Body of pancreas (tissue), 4 donors: ENCODE results near the gene GOLT1A. TPM values are rescaled to one million over a fixed set of nuclear protein-coding genes. Genes with fewer than 3 reads are reported as not detected.

Source experiments
- ATAC-seq: fragments of 150-250 bp; one replicate; pipeline ENCODE4 v1.9.1; 2016
- DNase-seq, 4 donors: peaks; one replicate each; pipeline ENCODE4 v3.0.0-alpha.2; 2019
- H3K27ac ChIP-seq, 4 donors: fragments of 200-600 bp; sonication (generic); 1 replicate in 3 of 4; 2 replicates in 1 of 4; pipeline versions ENCODE4 v1.5.1 to v1.6.1; 2016 to 2019; ENCODE audit warnings: mild to moderate bottlenecking in 1 of 4, mixed read lengths in 1 of 4, moderate library complexity in 1 of 4
- H3K27me3 ChIP-seq, 2 donors: fragments of 200-600 bp; sonication (generic); one replicate each; pipeline ENCODE4 v1.6.0; 2016; ENCODE audit warnings: mild to moderate bottlenecking in 1 of 2
- H3K36me3 ChIP-seq, 2 donors: fragments of 200-600 bp; sonication (generic); replicated peaks in 1 of 2; 2 replicates each; pipeline ENCODE4 v1.5.1; 2016; ENCODE audit warnings: low read depth in 2 of 2; ENCODE audit not compliant: insufficient read depth in 1 of 2
- H3K4me1 ChIP-seq: fragments of 200-600 bp; sonication (generic); one replicate; pipeline ENCODE4 v1.6.0; 2016
- H3K4me3 ChIP-seq, 2 donors: fragments of 200-600 bp; sonication (generic); 1 replicate in 1 of 2; 2 replicates in 1 of 2; pipeline ENCODE4 v1.5.1; 2016 to 2019
- H3K9me3 ChIP-seq, 3 donors: fragments of 200-600 bp; sonication (generic); 1 replicate in 2 of 3; 2 replicates in 1 of 3; pipeline ENCODE4 v1.5.1; 2016
- CTCF ChIP-seq, 7 experiments: fragments of 450-650 bp in 4 of 7; fragments of 200-600 bp in 3 of 7; sonication (generic) in 3 of 7; IDR thresholded peaks; one replicate each; pipeline ENCODE4 v1.5.1; 2016 to 2019; ENCODE audit warnings: antibody characterized with exemption in 7 of 7
- POLR2A ChIP-seq, 3 donors: fragments of 450-650 bp; IDR thresholded peaks; one replicate each; pipeline ENCODE4 v1.6.1; 2016; ENCODE audit warnings: antibody characterized with exemption in 3 of 3, mild to moderate bottlenecking in 2 of 3
- WGBS, 2 donors: methylation state at CpG; one replicate each; pipeline ENCODE4 v1.1.5; 2017; 5-methylcytosine and 5-hydroxymethylcytosine counted together
- intact Hi-C: fragments of 100-400 bp; cut with DNase I; formaldehyde crosslinking; loops from one replicate; pipeline ENCODE4 v1.15.1; 2023
- total RNA-seq, 2 donors: library from RNA; depleted of rRNA; stranded (reverse); fragments of >200 nt; gene quantifications; one replicate each; pipeline ENCODE4 v1.1.0, GENCODE V29; 2016

GOLT1A gene
- total RNA-seq, 2 donors from 2014 or later: 6.5 TPM; not detected in 1

DNA sequence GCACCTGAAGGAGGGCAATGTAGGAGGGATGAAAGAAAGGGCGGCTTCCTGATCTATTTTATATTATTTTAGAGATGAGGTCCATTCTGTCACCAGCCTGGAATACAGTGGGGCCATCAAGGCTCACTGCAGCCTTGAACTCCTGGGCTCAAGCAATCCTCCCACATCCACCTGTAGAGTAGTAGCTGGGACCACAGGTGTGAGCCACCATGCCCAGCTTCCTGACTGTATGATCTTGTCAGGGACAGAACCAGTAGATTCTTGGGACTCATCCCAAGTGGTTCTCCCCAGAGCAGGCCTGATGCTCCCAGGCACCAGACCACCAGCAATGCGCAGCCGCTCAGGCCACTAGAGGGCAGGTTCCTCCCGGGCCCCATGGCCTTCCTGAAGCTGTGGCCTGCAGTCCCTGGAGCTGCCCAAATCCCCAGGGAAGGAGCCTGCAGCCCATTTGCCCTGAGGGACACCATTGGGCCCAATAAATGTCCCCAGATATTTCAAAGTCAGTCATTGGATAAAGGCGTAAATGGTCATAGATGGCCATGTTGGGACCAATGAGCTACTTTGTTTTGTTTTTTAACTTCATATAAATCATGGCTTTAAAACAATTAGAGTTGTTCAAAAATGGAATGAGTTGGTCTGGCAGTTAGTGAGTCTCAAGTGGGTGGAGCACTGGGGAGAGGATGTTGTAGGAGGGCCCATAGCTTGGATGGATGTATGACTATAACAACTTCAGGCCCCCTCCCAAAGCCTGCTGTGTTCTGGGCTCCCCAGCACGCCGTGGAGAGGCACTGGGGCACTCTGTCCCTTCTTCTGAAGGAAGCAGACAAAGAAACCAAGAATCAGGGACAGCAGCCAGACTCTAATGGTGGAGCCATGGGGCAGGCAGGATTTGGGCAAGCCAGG is 44.7 kb upstream of the GOLT1A start:
- DNase-seq (peak; percentile 61 to 78 (median 70)), ATAC-seq (peak; percentile 68)
- H3K27me3 ChIP-seq: no peaks in the 10 kb centered on the region
- no peaks in the 10 kb centered on the region for H3K4me1 ChIP-seq
- no peaks in the 10 kb centered on the region for H3K9me3 ChIP-seq
- 63 to 71% methylated on average over 6 of the region's 7 CpGs for WGBS, 2 donors
- intact Hi-C loops: loop anchor here (5.0 kb wide), 1 partner anchor 104 kb away; no protein-coding TSS in a partner anchor
- H3K4me3 ChIP-seq: no peak overlapping the region
- no peak overlapping the region for H3K27ac ChIP-seq
- peak; percentile 60 to 81 (median 70) for TF ChIP-seq CTCF (IDR thresholded peaks at IDR 0.05)
- TF ChIP-seq POLR2A (IDR thresholded peaks at IDR 0.05): no peak
- H3K36me3 ChIP-seq: peaks cover 0 to 4% of the 10 kb centered on the region in 2 donors

DNA sequence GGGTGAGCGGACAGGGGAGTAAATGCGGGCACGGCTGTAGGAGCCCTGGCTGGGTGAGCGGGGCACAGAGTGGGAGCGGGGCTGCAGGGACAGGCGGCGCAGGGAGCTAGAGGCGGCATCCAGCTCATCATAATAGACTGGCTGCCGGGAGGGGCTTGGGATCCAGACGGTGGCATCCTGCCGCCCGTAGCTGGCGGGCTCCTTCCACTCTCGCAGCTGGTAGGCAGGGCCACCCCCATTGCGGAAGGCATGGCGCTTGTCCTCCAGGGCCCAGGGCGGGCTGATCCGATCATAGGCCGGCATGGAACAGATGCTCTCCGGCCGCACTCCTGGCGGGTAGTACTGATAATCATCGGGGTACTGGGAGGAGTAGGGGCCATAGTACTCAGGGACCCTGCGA is 43.7 kb upstream of the GOLT1A start:
- Histone ChIP-seq H3K4me1 (no peaks in the 10 kb centered on the region), H3K27ac (no peak overlapping the region), H3K4me3 (no peak overlapping the region), H3K36me3 (peaks cover 0 to 4% of the 10 kb centered on the region in 2 donors), H3K27me3 (no peaks in the 10 kb centered on the region), H3K9me3 (no peaks in the 10 kb centered on the region)
- no peak for DNase-seq
- no peak for ATAC-seq
- WGBS, 2 donors: 93 to 94% methylated on average over 13 to 24 of the region's 24 CpGs
- TF ChIP-seq POLR2A (IDR thresholded peaks at IDR 0.05): no peak
- TF ChIP-seq CTCF (IDR thresholded peaks at IDR 0.05): no peak
- intact Hi-C loops: loop anchor here (5.0 kb wide), 1 partner anchor 105 kb away; no protein-coding TSS in a partner anchor

DNA sequence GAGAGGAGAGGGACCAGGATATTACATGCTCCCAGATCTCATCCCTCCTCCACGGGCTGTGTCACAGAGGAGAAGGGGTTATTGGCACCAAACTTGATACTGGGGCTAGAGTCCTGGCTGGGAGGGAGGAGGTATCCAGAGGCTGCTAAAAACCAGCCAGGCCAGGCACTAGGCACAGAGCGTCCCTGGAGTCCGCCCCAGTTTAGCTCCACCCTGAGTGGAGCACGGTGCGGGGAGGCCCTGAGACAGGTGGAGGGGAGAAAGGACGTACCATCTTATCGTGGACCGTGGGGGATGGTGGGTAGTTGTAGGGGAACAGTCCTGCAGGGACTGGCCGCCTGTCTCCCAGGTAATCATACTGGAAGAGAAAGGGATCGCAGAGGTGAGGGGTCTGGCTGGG is 42.7 kb upstream of the GOLT1A start:
- DNase-seq (no peak), ATAC-seq (no peak)
- peaks cover 0 to 4% of the 10 kb centered on the region in 2 donors for H3K36me3 ChIP-seq
- WGBS, 2 donors: 83 to 88% methylated on average over 9 to 10 of the region's 10 CpGs
- H3K9me3 ChIP-seq: no peaks in the 10 kb centered on the region
- H3K4me3 ChIP-seq: no peak overlapping the region
- H3K27ac ChIP-seq: no peak overlapping the region
- no peaks in the 10 kb centered on the region for H3K4me1 ChIP-seq
- no peak for TF ChIP-seq POLR2A (IDR thresholded peaks at IDR 0.05)
- no peak for TF ChIP-seq CTCF (IDR thresholded peaks at IDR 0.05)
- no peaks in the 10 kb centered on the region for H3K27me3 ChIP-seq
- intact Hi-C loops: loop anchor here (5.0 kb wide), 1 partner anchor 106 kb away; no protein-coding TSS in a partner anchor

DNA sequence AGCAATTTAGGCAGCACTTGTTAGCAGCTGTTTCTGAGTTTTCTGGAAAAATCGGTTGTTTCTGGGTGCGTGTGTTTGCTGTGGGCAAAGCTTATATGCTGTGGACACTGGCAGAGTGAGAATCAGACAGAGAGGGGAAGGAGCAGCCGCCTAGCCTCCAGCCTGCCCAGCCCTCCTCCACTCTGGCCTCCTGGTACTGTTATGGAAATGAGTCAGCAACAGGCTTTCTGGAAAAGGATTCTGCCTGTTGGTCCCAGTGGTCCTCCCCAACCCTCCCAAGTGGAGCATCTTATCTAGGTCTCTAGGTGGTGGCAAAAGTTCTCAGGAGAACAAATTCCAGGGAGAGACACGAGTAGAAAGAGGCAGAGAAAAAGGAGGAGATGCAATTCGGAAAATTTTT is 42.2 kb upstream of the GOLT1A start:
- Histone ChIP-seq H3K4me1 (no peaks in the 10 kb centered on the region), H3K4me3 (no peak overlapping the region), H3K36me3 (peaks cover 0 to 4% of the 10 kb centered on the region in 2 donors), H3K27ac (no peak overlapping the region), H3K27me3 (no peaks in the 10 kb centered on the region), H3K9me3 (no peaks in the 10 kb centered on the region)
- TF ChIP-seq POLR2A (IDR thresholded peaks at IDR 0.05) (no peak), CTCF (IDR thresholded peaks at IDR 0.05) (no peak)
- no peak for DNase-seq
- ATAC-seq: no peak
- intact Hi-C loops: loop anchor here (5.0 kb wide), 1 partner anchor 106 kb away; no protein-coding TSS in a partner anchor
- 71 to 87% methylated on average over 5 of the region's 5 CpGs for WGBS, 2 donors
